Neuronal stem cell (in vitro differentiated cells): Measurements from ENCODE around the gene ERCC3.
A peak's percentile ranks its signal among the peaks of the same experiment; 100 is the strongest.

Source experiments
- DNase-seq: peaks from one replicate; pipeline ENCODE4 v3.0.0-alpha.2; 2013; ENCODE audit warnings: low spot score
- H2AFZ ChIP-seq: one replicate; pipeline ENCODE4 v1.6.1; 2013; ENCODE audit warnings: mild to moderate bottlenecking, low read length, inconsistent platforms
- H2AK5ac ChIP-seq: 2 replicates; pipeline ENCODE4 v1.6.1; 2013; ENCODE audit warnings: low read depth, mild to moderate bottlenecking, inconsistent platforms, low read length, moderate library complexity, mixed read lengths
- H2BK120ac ChIP-seq: 2 replicates; pipeline ENCODE4 v1.6.1; 2013; ENCODE audit warnings: low read depth, mild to moderate bottlenecking, inconsistent platforms, low read length, moderate library complexity, mixed read lengths
- H2BK12ac ChIP-seq: one replicate; pipeline ENCODE4 v1.6.1; 2013; ENCODE audit warnings: low read length, inconsistent platforms
- H2BK15ac ChIP-seq: 2 replicates; pipeline ENCODE4 v1.6.1; 2013; ENCODE audit warnings: mild to moderate bottlenecking, low read length, inconsistent platforms, mixed read lengths
- H2BK5ac ChIP-seq: one replicate; pipeline ENCODE4 v1.6.1; 2013; ENCODE audit warnings: inconsistent platforms, mild to moderate bottlenecking, low read length, moderate library complexity
- H3K14ac ChIP-seq: one replicate; pipeline ENCODE4 v1.6.1; 2013; ENCODE audit warnings: low read length, inconsistent platforms
- H3K18ac ChIP-seq: 2 replicates; pipeline ENCODE4 v1.6.1; 2013; ENCODE audit warnings: low read length, inconsistent platforms
- H3K23ac ChIP-seq: 2 replicates; pipeline ENCODE4 v1.6.1; 2013; ENCODE audit warnings: low read depth, mild to moderate bottlenecking, mixed read lengths, low read length, inconsistent platforms; ENCODE audit not compliant: poor library complexity
- H3K27ac ChIP-seq: replicated peaks from 3 replicates; pipeline ENCODE4 v1.5.1; 2013; ENCODE audit warnings: low read length, inconsistent platforms
- H3K27me3 ChIP-seq, 3 experiments: 2 replicates each; pipeline ENCODE4 v1.6.1; 2013; ENCODE audit warnings: low read length in 3 of 3, mild to moderate bottlenecking in 2 of 3, inconsistent platforms in 1 of 3, low read depth in 1 of 3, mixed read lengths in 1 of 3, moderate library complexity in 1 of 3; ENCODE audit not compliant: control insufficient read depth in 3 of 3, insufficient read depth in 3 of 3
- H3K36me3 ChIP-seq, 2 donors: replicated peaks in 1 of 2; 2 replicates each; pipeline ENCODE4 v1.6.1; 2013; ENCODE audit warnings: low read length in 2 of 2; ENCODE audit not compliant: control insufficient read depth in 2 of 2, insufficient read depth in 2 of 2
- H3K4ac ChIP-seq: 2 replicates; pipeline ENCODE4 v1.6.1; 2013; ENCODE audit warnings: inconsistent platforms, mild to moderate bottlenecking, low read length, moderate library complexity
- H3K4me1 ChIP-seq, 2 donors: 1 replicate in 1 of 2; 2 replicates in 1 of 2; pipeline ENCODE4 v1.6.1; 2013; ENCODE audit warnings: low read length in 2 of 2, low read depth in 1 of 2; ENCODE audit not compliant: control insufficient read depth in 2 of 2, insufficient read depth in 1 of 2
- H3K4me2 ChIP-seq: one replicate; pipeline ENCODE4 v1.6.1; 2013; ENCODE audit warnings: mild to moderate bottlenecking, low read length, inconsistent platforms; ENCODE audit not compliant: insufficient read depth, poor library complexity, severe bottlenecking
- H3K4me3 ChIP-seq, 2 donors: 2 replicates each; pipeline ENCODE4 v1.5.1; 2013; ENCODE audit warnings: low read length in 2 of 2, mild to moderate bottlenecking in 2 of 2, inconsistent platforms in 1 of 2, moderate library complexity in 1 of 2
- H3K79me1 ChIP-seq: one replicate; pipeline ENCODE4 v1.6.1; 2013; ENCODE audit warnings: low read depth, mild to moderate bottlenecking, inconsistent platforms, low read length, moderate library complexity
- H3K9ac ChIP-seq: one replicate; pipeline ENCODE4 v1.6.1; 2013; ENCODE audit warnings: mild to moderate bottlenecking, low read depth, low read length, inconsistent platforms; ENCODE audit not compliant: poor library complexity
- H3K9me3 ChIP-seq, 2 donors: replicated peaks in 1 of 2; 2 replicates each; pipeline versions ENCODE3 to v1.6.1; 2013; ENCODE audit warnings: low read length in 2 of 2, mild to moderate bottlenecking in 2 of 2, inconsistent platforms in 1 of 2, low read depth in 1 of 2, mixed read lengths in 1 of 2, moderate library complexity in 1 of 2; ENCODE audit not compliant: control insufficient read depth in 2 of 2, insufficient read depth in 1 of 2
- H4K8ac ChIP-seq: one replicate; pipeline ENCODE4 v1.6.1; 2013; ENCODE audit warnings: low read depth, mild to moderate bottlenecking, inconsistent platforms, low read length, moderate library complexity
- H4K91ac ChIP-seq: one replicate; pipeline ENCODE4 v1.6.1; 2013; ENCODE audit warnings: low read length, low read depth, mild to moderate bottlenecking, inconsistent platforms; ENCODE audit not compliant: poor library complexity
- whole genome bisulfite sequencing, 2 donors: extraction: QIAGEN DNeasy Blood & Tissue Kit; methylation state at CpG; one replicate each; pipeline ENCODE4 v1.1.7; 2013; ENCODE audit warnings: missing lambda C conversion rate in 2 of 2, mixed read lengths in 1 of 2; ENCODE audit not compliant: insufficient read length in 2 of 2, insufficient replicate concordance in 1 of 2; ENCODE audit errors: extremely low coverage in 2 of 2; 5-methylcytosine and 5-hydroxymethylcytosine counted together

ERCC3 gene

GRCh38 chr2:127280693-127281092 is 13.3 kb downstream of the ERCC3 start:
- Histone ChIP-seq H2BK12ac (no peak overlapping the region), H3K27ac (no peak overlapping the region), H3K14ac (no peak overlapping the region), H3K27me3 (no peaks in the 10 kb centered on the region), H2AFZ (no peak overlapping the region), H3K9me3 (peaks cover 11 to 17% of the 10 kb centered on the region in 2 donors), H3K4me3 (no peak overlapping the region), H3K18ac (no peak overlapping the region), H3K4ac (no peak overlapping the region), H2BK5ac (no peak overlapping the region), H3K23ac (no peak overlapping the region), H3K4me1 (no peaks in the 10 kb centered on the region), H4K91ac (no peak overlapping the region), H2AK5ac (no peak overlapping the region), H4K8ac (no peak overlapping the region), H2BK120ac (no peak overlapping the region), H3K4me2 (no peak overlapping the region), H3K79me1 (no peaks in the 10 kb centered on the region), H3K36me3 (peaks cover 53 to 99% of the 10 kb centered on the region in 2 donors), H2BK15ac (no peak overlapping the region), H3K9ac (no peak overlapping the region)
- WGBS, 2 donors: no CpG with 5 or more reads among the region's 2 CpGs
- DNase-seq: no peak

- Histone ChIP-seq H3K4me2 (no peak overlapping the region), H2AK5ac (no peak overlapping the region), H3K27ac (no peak overlapping the region), H3K36me3 (peaks cover 56 to 99% of the 10 kb centered on the region in 2 donors), H3K9me3 (peaks cover 11 to 17% of the 10 kb centered on the region in 2 donors), H2BK5ac (no peak overlapping the region), H3K4me3 (peak overlapping the region in 1 of 2 donors; percentile 18), H3K79me1 (no peaks in the 10 kb centered on the region), H2BK12ac (no peak overlapping the region), H3K18ac (no peak overlapping the region), H4K91ac (no peak overlapping the region), H2AFZ (no peak overlapping the region), H3K4me1 (no peaks in the 10 kb centered on the region), H2BK15ac (no peak overlapping the region), H3K9ac (no peak overlapping the region), H3K27me3 (no peaks in the 10 kb centered on the region), H3K23ac (no peak overlapping the region), H3K14ac (no peak overlapping the region), H2BK120ac (no peak overlapping the region), H3K4ac (no peak overlapping the region), H4K8ac (no peak overlapping the region)
- no CpG with 5 or more reads among the region's 5 CpGs for WGBS, 2 donors
- no peak for DNase-seq
These were observed 14.2 kb downstream of the ERCC3 start for GRCh38 chr2:127279781-127280180.

- Histone ChIP-seq H3K27me3 (no peaks in the 10 kb centered on the region), H3K79me1 (no peaks in the 10 kb centered on the region), H2BK120ac (no peak overlapping the region), H4K91ac (no peak overlapping the region), H3K4me1 (no peaks in the 10 kb centered on the region), H3K23ac (no peak overlapping the region), H4K8ac (no peak overlapping the region), H2BK15ac (no peak overlapping the region), H3K4me3 (no peak overlapping the region), H3K9me3 (peaks cover 7 to 9% of the 10 kb centered on the region in 2 donors), H2AK5ac (no peak overlapping the region), H2BK12ac (no peak overlapping the region), H3K4me2 (no peak overlapping the region), H3K27ac (no peak overlapping the region), H2AFZ (no peak overlapping the region), H3K14ac (no peak overlapping the region), H3K4ac (no peak overlapping the region), H2BK5ac (no peak overlapping the region), H3K18ac (no peak overlapping the region), H3K9ac (no peak overlapping the region), H3K36me3 (peaks cover 54 to 97% of the 10 kb centered on the region in 2 donors)
- no CpG with 5 or more reads among the region's 3 CpGs for whole genome bisulfite sequencing, 2 donors
- DNase-seq: no peak
These were observed 15.0 kb downstream of the ERCC3 start for GRCh38 chr2:127278959-127279358.

GRCh38 chr2:127277028-127277427 is 16.9 kb downstream of the ERCC3 start:
- Histone ChIP-seq H3K36me3 (peaks cover 46 to 97% of the 10 kb centered on the region in 2 donors), H3K4me1 (no peaks in the 10 kb centered on the region), H3K23ac (no peak overlapping the region), H3K9me3 (no peaks in the 10 kb centered on the region), H3K14ac (no peak overlapping the region), H3K4me2 (no peak overlapping the region), H3K18ac (no peak overlapping the region), H3K4me3 (no peak overlapping the region), H2AFZ (no peak overlapping the region), H2BK120ac (no peak overlapping the region), H2BK15ac (no peak overlapping the region), H3K4ac (no peak overlapping the region), H3K27me3 (no peaks in the 10 kb centered on the region), H3K79me1 (no peaks in the 10 kb centered on the region), H2BK12ac (no peak overlapping the region), H2AK5ac (no peak overlapping the region), H4K91ac (no peak overlapping the region), H4K8ac (no peak overlapping the region), H2BK5ac (no peak overlapping the region), H3K9ac (no peak overlapping the region), H3K27ac (no peak overlapping the region)
- no CpG with 5 or more reads among the region's 2 CpGs for WGBS, 2 donors
- no peak for DNase-seq
